Measurements from ENCODE around the gene PID1.

- TF ChIP-seq, protein P1, sequence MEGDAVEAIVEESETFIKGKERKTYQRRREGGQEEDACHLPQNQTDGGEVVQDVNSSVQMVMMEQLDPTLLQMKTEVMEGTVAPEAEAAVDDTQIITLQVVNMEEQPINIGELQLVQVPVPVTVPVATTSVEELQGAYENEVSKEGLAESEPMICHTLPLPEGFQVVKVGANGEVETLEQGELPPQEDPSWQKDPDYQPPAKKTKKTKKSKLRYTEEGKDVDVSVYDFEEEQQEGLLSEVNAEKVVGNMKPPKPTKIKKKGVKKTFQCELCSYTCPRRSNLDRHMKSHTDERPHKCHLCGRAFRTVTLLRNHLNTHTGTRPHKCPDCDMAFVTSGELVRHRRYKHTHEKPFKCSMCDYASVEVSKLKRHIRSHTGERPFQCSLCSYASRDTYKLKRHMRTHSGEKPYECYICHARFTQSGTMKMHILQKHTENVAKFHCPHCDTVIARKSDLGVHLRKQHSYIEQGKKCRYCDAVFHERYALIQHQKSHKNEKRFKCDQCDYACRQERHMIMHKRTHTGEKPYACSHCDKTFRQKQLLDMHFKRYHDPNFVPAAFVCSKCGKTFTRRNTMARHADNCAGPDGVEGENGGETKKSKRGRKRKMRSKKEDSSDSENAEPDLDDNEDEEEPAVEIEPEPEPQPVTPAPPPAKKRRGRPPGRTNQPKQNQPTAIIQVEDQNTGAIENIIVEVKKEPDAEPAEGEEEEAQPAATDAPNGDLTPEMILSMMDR (IDR thresholded peaks at IDR 0.05): no peak
- no peak for TF ChIP-seq POLR2A (IDR thresholded peaks at IDR 0.05)
These were observed 50.8 kb downstream of the PID1 start for GRCh38 chr2:229220254-229220653.

Data from esophagus squamous epithelium (tissue), 4 donors.